IMR-90 (cell line): ENCODE data around the gene CXXC1. TPM values are rescaled to one million over a fixed set of nuclear protein-coding genes. Genes with fewer than 3 reads are reported as not detected.

Experiments used
- ATAC-seq: fragments of 200-7000 bp; cut with Tn5 transposase; 2 replicates; pipeline ENCODE4 v1.9.1; 2020; ENCODE audit warnings: low read depth, mild to moderate bottlenecking, moderate library complexity
- BruUV-seq: library from RNA; stranded (reverse); fragments of 400-500 nt; replicated peaks from 2 replicates; lab custom pipeline; 2021; lab: Mats Ljungman, UMichigan
- CTCF ChIA-PET: fragments of 300-600 bp; formaldehyde crosslinking; extraction: SDS; loops from one replicate; lab custom pipeline; 2021; ENCODE audit warnings: antibody characterized with exemption; lab: Yijun Ruan, JAX
- POLR2A ChIA-PET: fragments of 300-600 bp; sonication (Branson Sonifier 250); formaldehyde crosslinking; loops from one replicate; lab custom pipeline; 2022; ENCODE audit warnings: antibody characterized with exemption; ENCODE audit not compliant: unreplicated experiment; lab: Charles Lee
- DNase-seq: peaks from one replicate; pipeline ENCODE4 v3.0.0; 2013
- H2AFZ ChIP-seq: replicated peaks from 2 replicates; pipeline ENCODE3; 2013; ENCODE audit warnings: low read length, mild to moderate bottlenecking; ENCODE audit not compliant: poor library complexity
- H2AK5ac ChIP-seq: 2 replicates; pipeline ENCODE4 v1.6.1; 2013; ENCODE audit warnings: low read depth, low read length, inconsistent platforms
- H2AK9ac ChIP-seq: replicated peaks from 2 replicates; pipeline ENCODE3; 2013; ENCODE audit warnings: mild to moderate bottlenecking, low read depth, low read length, moderate library complexity; ENCODE audit not compliant: poor library complexity
- H2BK120ac ChIP-seq: 2 replicates; pipeline ENCODE4 v1.6.1; 2013; ENCODE audit warnings: low read depth, low read length, inconsistent platforms
- H2BK15ac ChIP-seq: 3 replicates; pipeline ENCODE4 v1.6.1; 2013; ENCODE audit warnings: low read depth, low read length, inconsistent platforms
- H2BK20ac ChIP-seq: 2 replicates; pipeline ENCODE4 v1.6.1; 2013; ENCODE audit warnings: low read depth, mild to moderate bottlenecking, inconsistent platforms, low read length, moderate library complexity
- H2BK5ac ChIP-seq: 2 replicates; pipeline ENCODE4 v1.6.1; 2013; ENCODE audit warnings: mild to moderate bottlenecking, low read depth, low read length, inconsistent platforms; ENCODE audit not compliant: poor library complexity, severe bottlenecking
- H3K14ac ChIP-seq: replicated peaks from 2 replicates; pipeline ENCODE4 v1.6.1; 2013; ENCODE audit warnings: low read depth, low read length, inconsistent platforms
- H3K18ac ChIP-seq: 2 replicates; pipeline ENCODE4 v1.6.1; 2013; ENCODE audit warnings: low read depth, low read length, control low read depth
- H3K23ac ChIP-seq: 2 replicates; pipeline ENCODE4 v1.6.1; 2013; ENCODE audit warnings: low read depth, low read length, inconsistent platforms
- H3K27ac ChIP-seq: 2 replicates; pipeline ENCODE4 v1.5.1; 2013; ENCODE audit warnings: mild to moderate bottlenecking, control low read depth, low read length; ENCODE audit not compliant: insufficient read depth
- H3K27me3 ChIP-seq: 2 replicates; pipeline ENCODE4 v1.6.1; 2013; ENCODE audit warnings: low read length; ENCODE audit not compliant: control insufficient read depth, insufficient read depth
- H3K36me3 ChIP-seq: 2 replicates; pipeline ENCODE4 v1.6.1; 2013; ENCODE audit warnings: low read length, mixed read lengths; ENCODE audit not compliant: control insufficient read depth, insufficient read depth
- H3K4ac ChIP-seq: 2 replicates; pipeline ENCODE4 v1.6.1; 2013; ENCODE audit warnings: low read depth, low read length, inconsistent platforms
- H3K4me1 ChIP-seq: 2 replicates; pipeline ENCODE4 v1.6.1; 2013; ENCODE audit warnings: low read length, mixed read lengths; ENCODE audit not compliant: control insufficient read depth, insufficient read depth
- H3K4me2 ChIP-seq: 2 replicates; pipeline ENCODE4 v1.6.1; 2013; ENCODE audit warnings: low read depth, mild to moderate bottlenecking, control low read depth, low read length, moderate library complexity
- H3K4me3 ChIP-seq: 2 replicates; pipeline ENCODE4 v1.5.1; 2013; ENCODE audit warnings: low read depth, mild to moderate bottlenecking, control low read depth, low read length, moderate library complexity; ENCODE audit not compliant: insufficient read depth
- H3K56ac ChIP-seq: 2 replicates; pipeline ENCODE4 v1.6.1; 2013; ENCODE audit warnings: low read length, inconsistent platforms; ENCODE audit not compliant: insufficient read depth; ENCODE audit errors: extremely low read depth
- H3K79me1 ChIP-seq, 2 experiments: 2 replicates each; pipeline ENCODE4 v1.6.1; 2013; ENCODE audit warnings: low read length in 2 of 2, inconsistent platforms in 1 of 2, low read depth in 1 of 2
- H3K9ac ChIP-seq: 2 replicates; pipeline ENCODE4 v1.6.1; 2013; ENCODE audit warnings: low read depth, low read length, control low read depth
- H3K9me1 ChIP-seq: 2 replicates; pipeline ENCODE4 v1.6.1; 2013; ENCODE audit warnings: low read length, inconsistent platforms; ENCODE audit not compliant: insufficient read depth
- H3K9me3 ChIP-seq: 2 replicates; pipeline ENCODE4 v1.6.1; 2013; ENCODE audit warnings: low read length; ENCODE audit not compliant: control insufficient read depth, insufficient read depth
- H4K20me1 ChIP-seq: 2 replicates; pipeline ENCODE4 v1.6.1; 2013; ENCODE audit warnings: low read length, inconsistent platforms; ENCODE audit not compliant: insufficient read depth
- H4K5ac ChIP-seq: 2 replicates; pipeline ENCODE4 v1.6.1; 2013; ENCODE audit warnings: mild to moderate bottlenecking, low read depth, low read length, control low read depth
- H4K8ac ChIP-seq, 2 experiments: 2 replicates each; pipeline ENCODE4 v1.6.1; 2013; ENCODE audit warnings: low read depth in 2 of 2, low read length in 2 of 2, control low read depth in 1 of 2, inconsistent platforms in 1 of 2
- H4K91ac ChIP-seq: 2 replicates; pipeline ENCODE4 v1.6.1; 2013; ENCODE audit warnings: low read depth, low read length, inconsistent platforms; ENCODE audit not compliant: insufficient read depth
- BHLHE40 ChIP-seq: fragments of 150-350 bp; IDR thresholded peaks from 2 replicates; pipeline ENCODE4 v1.6.1; 2016; ENCODE audit warnings: mild to moderate bottlenecking, low read depth, low read length
- CEBPB ChIP-seq: IDR thresholded peaks from 2 replicates; pipeline ENCODE4 v1.6.1; 2012; ENCODE audit warnings: low read depth, low read length, improper control_type of control experiment
- CTCF ChIP-seq: conservative IDR thresholded peaks from 2 replicates; pipeline ENCODE4 v1.5.1; 2012; ENCODE audit warnings: mild to moderate bottlenecking, low read depth, low read length, improper control_type of control experiment
- FOS ChIP-seq: fragments of 150-350 bp; IDR thresholded peaks from 2 replicates; pipeline ENCODE4 v1.6.1; 2016; ENCODE audit warnings: low read depth, low read length
- MAZ ChIP-seq: IDR thresholded peaks from 2 replicates; pipeline ENCODE4 v1.6.1; 2012; ENCODE audit warnings: low read depth, mild to moderate bottlenecking, low read length, improper control_type of control experiment, moderate library complexity, borderline replicate concordance
- MXI1 ChIP-seq: IDR thresholded peaks from 2 replicates; pipeline ENCODE4 v1.6.1; 2012; ENCODE audit warnings: low read depth, mild to moderate bottlenecking, low read length, moderate library complexity, borderline replicate concordance
- NFE2L2 ChIP-seq: fragments of 150-350 bp; IDR thresholded peaks from 2 replicates; pipeline ENCODE4 v1.6.1; 2016; ENCODE audit warnings: low read depth, mild to moderate bottlenecking, low read length
- POLR2A ChIP-seq: IDR thresholded peaks from 2 replicates; pipeline ENCODE4 v1.6.1; 2012; ENCODE audit warnings: mild to moderate bottlenecking, low read depth, low read length
- RAD21 ChIP-seq: IDR thresholded peaks from 2 replicates; pipeline ENCODE4 v1.6.1; 2012; ENCODE audit warnings: low read length, improper control_type of control experiment
- RCOR1 ChIP-seq: IDR thresholded peaks from 2 replicates; pipeline ENCODE4 v1.6.1; 2012; ENCODE audit warnings: mild to moderate bottlenecking, low read length, improper control_type of control experiment; ENCODE audit not compliant: insufficient replicate concordance
- RFX5 ChIP-seq: IDR thresholded peaks from 2 replicates; pipeline ENCODE4 v1.8.0; 2012; ENCODE audit warnings: low read depth, mild to moderate bottlenecking, low read length, moderate library complexity
- SMC3 ChIP-seq: fragments of 150-350 bp; IDR thresholded peaks from 2 replicates; pipeline ENCODE4 v1.6.1; 2016; ENCODE audit warnings: low read depth, mild to moderate bottlenecking, antibody characterized with exemption, low read length, moderate library complexity
- dilution Hi-C: fragments of 300-500 bp; cut with HindIII; formaldehyde crosslinking; loops from one replicate; pipeline ENCODE4 v1.14.3; 2018; ENCODE audit warnings: low sequenced_read_pairs; ENCODE audit not compliant: unreplicated experiment
- in situ Hi-C: fragments of 300-500 bp; cut with MboI; formaldehyde crosslinking; loops from 3 replicates; pipeline ENCODE4 v1.14.3; 2019; ENCODE audit warnings: low sequenced_read_pairs, inconsistent platforms, mixed read lengths
- intact Hi-C: fragments of 100-400 bp; cut with micrococcal nuclease; formaldehyde crosslinking; loops from 2 replicates; pipeline ENCODE4 v1.10.0; 2022
- polyA plus RNA-seq, 3 experiments: library from polyadenylated mRNA; depleted of rRNA; stranded (reverse); fragments of >200 nt; gene quantifications; 2 replicates each; pipeline ENCODE4 v1.2.3, GENCODE V29; 2012; ENCODE audit warnings: low replicate concordance in 1 of 3
- total RNA-seq: library from RNA; depleted of rRNA; stranded (reverse); fragments of >200 nt; gene quantifications from 2 replicates; pipeline ENCODE4 v1.2.3, GENCODE V29; 2012
- TF ChIP-seq, protein P1 (sequence below): fragments of 150-350 bp; IDR thresholded peaks from 2 replicates; pipeline ENCODE4 v1.6.1; 2017; ENCODE audit warnings: mild to moderate bottlenecking, antibody characterized with exemption, low read length, low read depth

Gene CXXC1
- total and polyA plus RNA-seq, 2 of the 4 experiments (the other 2 are of a cell fraction), result 24.0 to 66.2 TPM

- CTCF ChIA-PET, result no interaction called here
These were observed 37.9 kb downstream of the CXXC1 start for GRCh38 chr18:50249576-50249975.

More at GRCh38 chr18:50249576-50249975, 37.9 kb downstream of the CXXC1 start:
- no peaks in the 10 kb centered on the region for H3K36me3 ChIP-seq
- no peak overlapping the region for H4K8ac ChIP-seq
- H3K14ac ChIP-seq, result no peak overlapping the region
- BruUV-seq, result no TSS peak
- POLR2A ChIA-PET, result no interaction called here
- H2AFZ ChIP-seq, result no peak overlapping the region
- TF ChIP-seq BHLHE40 (no peak), RFX5 (no peak), SMC3 (no peak), POLR2A (no peak), MXI1 (no peak), FOS (no peak), RCOR1 (no peak), RAD21 (no peak), CEBPB (no peak), NFE2L2 (no peak), MAZ (no peak), CTCF (no peak)
- TF ChIP-seq, protein P1, sequence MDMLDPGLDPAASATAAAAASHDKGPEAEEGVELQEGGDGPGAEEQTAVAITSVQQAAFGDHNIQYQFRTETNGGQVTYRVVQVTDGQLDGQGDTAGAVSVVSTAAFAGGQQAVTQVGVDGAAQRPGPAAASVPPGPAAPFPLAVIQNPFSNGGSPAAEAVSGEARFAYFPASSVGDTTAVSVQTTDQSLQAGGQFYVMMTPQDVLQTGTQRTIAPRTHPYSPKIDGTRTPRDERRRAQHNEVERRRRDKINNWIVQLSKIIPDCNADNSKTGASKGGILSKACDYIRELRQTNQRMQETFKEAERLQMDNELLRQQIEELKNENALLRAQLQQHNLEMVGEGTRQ, result no peak
- H2BK5ac ChIP-seq, result no peak overlapping the region
- no peak overlapping the region for H3K4me2 ChIP-seq
- H3K4me3 ChIP-seq, result no peak overlapping the region
- no peak for ATAC-seq
- no peak overlapping the region for H4K91ac ChIP-seq
- no peak overlapping the region for H2AK9ac ChIP-seq
- in situ Hi-C loops (no loop called here), dilution Hi-C loops (no loop called here), intact Hi-C loops (no loop called here)
- H3K9me3 ChIP-seq, result no peaks in the 10 kb centered on the region
- no peaks in the 10 kb centered on the region for H3K4me1 ChIP-seq
- no peaks in the 10 kb centered on the region for H4K20me1 ChIP-seq
- H3K23ac ChIP-seq, result no peak overlapping the region
- H2AK5ac ChIP-seq, result no peak overlapping the region
- H3K27me3 ChIP-seq, result no peaks in the 10 kb centered on the region; the same call in 1 of the 2 replicates
- no peaks in the 10 kb centered on the region for H3K9me1 ChIP-seq
- no peak overlapping the region for H3K27ac ChIP-seq
- H3K56ac ChIP-seq, result no peak overlapping the region
- no peak overlapping the region for H3K18ac ChIP-seq
- H2BK20ac ChIP-seq, result no peak overlapping the region
- H2BK15ac ChIP-seq, result no peak overlapping the region
- no peaks in the 10 kb centered on the region for H3K79me1 ChIP-seq
- H2BK120ac ChIP-seq, result no peak overlapping the region
- no peak overlapping the region for H3K4ac ChIP-seq
- H4K5ac ChIP-seq, result no peak overlapping the region
- no peak overlapping the region for H3K9ac ChIP-seq
- no peak for DNase-seq
